ENCODE results near the gene SMIM32. TPM values are rescaled to one million over a fixed set of nuclear protein-coding genes. Genes with fewer than 3 reads are reported as not detected.

Gene SMIM32
- polyA plus RNA-seq, 1 donor from 2014 or later: 3.6 TPM

DNA sequence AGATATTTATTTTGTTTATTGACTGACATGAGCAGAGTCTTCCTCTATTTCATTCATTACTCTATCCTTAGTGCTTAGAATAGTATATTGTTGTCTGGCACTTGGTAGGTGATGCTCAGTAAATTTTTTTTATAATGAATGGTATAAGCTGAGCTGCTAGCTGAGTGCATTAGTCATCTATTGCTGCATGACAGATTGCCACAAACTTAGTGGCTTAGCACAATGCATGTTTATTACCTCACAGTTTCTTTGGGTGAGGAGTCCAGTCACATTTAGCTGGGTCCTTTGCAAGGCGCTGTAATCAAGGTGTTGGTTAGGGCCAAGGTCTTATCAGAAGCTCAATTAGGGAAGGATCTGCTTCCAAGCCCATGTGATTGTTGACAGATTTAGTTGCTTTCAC, 37.2 kb downstream of the SMIM32 start:
- peaks cover 9% of the 10 kb centered on the region for H3K36me3 ChIP-seq (ENCODE audit: insufficient read depth, low read length)
- no peak for TF ChIP-seq EP300 (conservative IDR thresholded peaks at IDR 0.05; ENCODE audit: poor library complexity, severe bottlenecking)
- no peak for TF ChIP-seq EZH2 (IDR thresholded peaks at IDR 0.05; ENCODE audit: borderline replicate concordance, insufficient read depth, low read length, poor library complexity, severe bottlenecking)
- no peak for TF ChIP-seq RAD21 (conservative IDR thresholded peaks at IDR 0.05)
- no peak for TF ChIP-seq TAF1 (IDR thresholded peaks at IDR 0.05; ENCODE audit: low read depth)
- TF ChIP-seq MXI1 (conservative IDR thresholded peaks at IDR 0.05; ENCODE audit: poor library complexity, severe bottlenecking): no peak
- no peak for TF ChIP-seq POLR2AphosphoS5 (IDR thresholded peaks at IDR 0.05)
- no peak for TF ChIP-seq SMC3 (conservative IDR thresholded peaks at IDR 0.05; ENCODE audit: poor library complexity)
- no peak for TF ChIP-seq REST (IDR thresholded peaks at IDR 0.05; ENCODE audit: borderline replicate concordance)
- TF ChIP-seq, protein P1, sequence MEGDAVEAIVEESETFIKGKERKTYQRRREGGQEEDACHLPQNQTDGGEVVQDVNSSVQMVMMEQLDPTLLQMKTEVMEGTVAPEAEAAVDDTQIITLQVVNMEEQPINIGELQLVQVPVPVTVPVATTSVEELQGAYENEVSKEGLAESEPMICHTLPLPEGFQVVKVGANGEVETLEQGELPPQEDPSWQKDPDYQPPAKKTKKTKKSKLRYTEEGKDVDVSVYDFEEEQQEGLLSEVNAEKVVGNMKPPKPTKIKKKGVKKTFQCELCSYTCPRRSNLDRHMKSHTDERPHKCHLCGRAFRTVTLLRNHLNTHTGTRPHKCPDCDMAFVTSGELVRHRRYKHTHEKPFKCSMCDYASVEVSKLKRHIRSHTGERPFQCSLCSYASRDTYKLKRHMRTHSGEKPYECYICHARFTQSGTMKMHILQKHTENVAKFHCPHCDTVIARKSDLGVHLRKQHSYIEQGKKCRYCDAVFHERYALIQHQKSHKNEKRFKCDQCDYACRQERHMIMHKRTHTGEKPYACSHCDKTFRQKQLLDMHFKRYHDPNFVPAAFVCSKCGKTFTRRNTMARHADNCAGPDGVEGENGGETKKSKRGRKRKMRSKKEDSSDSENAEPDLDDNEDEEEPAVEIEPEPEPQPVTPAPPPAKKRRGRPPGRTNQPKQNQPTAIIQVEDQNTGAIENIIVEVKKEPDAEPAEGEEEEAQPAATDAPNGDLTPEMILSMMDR (IDR thresholded peaks at IDR 0.05; ENCODE audit: poor library complexity, severe bottlenecking): no peak
- no peak overlapping the region for H3K4me3 ChIP-seq (ENCODE audit: low read length)
- H3F3A ChIP-seq (ENCODE audit: insufficient read depth, low read length, poor library complexity, severe bottlenecking): no peaks in the 10 kb centered on the region
- H3K27ac ChIP-seq (ENCODE audit: low read length): no peak overlapping the region
- no peaks in the 10 kb centered on the region for H3K9me2 ChIP-seq (ENCODE audit: insufficient read depth, low read length)
- H2AFZ ChIP-seq (ENCODE audit: low read depth, low read length): no peak overlapping the region
- no peak overlapping the region for H3K9ac ChIP-seq (ENCODE audit: low read length)
- H3K79me2 ChIP-seq (replicated peaks; ENCODE audit: insufficient read depth, low read length): peaks cover 40% of the 10 kb centered on the region
- H3K4me2 ChIP-seq (ENCODE audit: low read length): no peak overlapping the region
- no peaks in the 10 kb centered on the region for H3K27me3 ChIP-seq (ENCODE audit: insufficient read depth, low read depth, low read length)
- H3K9me3 ChIP-seq (ENCODE audit: low read length): no peaks in the 10 kb centered on the region
- no peaks in the 10 kb centered on the region for H4K20me1 ChIP-seq (ENCODE audit: insufficient read depth)

DNA sequence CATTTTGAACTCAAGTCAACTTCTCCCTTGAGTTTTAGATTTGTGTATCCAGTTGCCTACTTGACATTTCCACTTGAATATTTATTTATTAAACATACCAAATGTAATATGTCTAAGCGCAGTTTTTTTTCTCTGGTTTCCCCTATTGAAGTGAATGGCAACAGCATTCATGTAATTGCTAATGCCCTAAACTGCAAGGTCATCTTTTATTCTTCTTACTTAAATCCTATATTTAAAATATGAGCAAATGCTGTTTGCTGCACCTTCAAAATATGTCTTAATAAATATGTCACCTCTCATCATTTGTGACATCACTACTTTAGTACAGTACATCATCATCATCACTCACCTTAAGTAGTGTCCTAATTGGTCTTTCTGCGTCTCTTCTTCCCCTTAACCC, 37.9 kb downstream of the SMIM32 start:
- Histone ChIP-seq H3K27me3 (ENCODE audit: insufficient read depth, low read depth, low read length) (no peaks in the 10 kb centered on the region), H3K9me3 (ENCODE audit: low read length) (no peaks in the 10 kb centered on the region), H3F3A (ENCODE audit: insufficient read depth, low read length, poor library complexity, severe bottlenecking) (no peaks in the 10 kb centered on the region), H3K4me3 (ENCODE audit: low read length) (no peak overlapping the region), H4K20me1 (ENCODE audit: insufficient read depth) (no peaks in the 10 kb centered on the region), H2AFZ (ENCODE audit: low read depth, low read length) (no peak overlapping the region), H3K9ac (ENCODE audit: low read length) (no peak overlapping the region), H3K27ac (ENCODE audit: low read length) (no peak overlapping the region), H3K4me2 (ENCODE audit: low read length) (no peak overlapping the region), H3K9me2 (ENCODE audit: insufficient read depth, low read length) (no peaks in the 10 kb centered on the region), H3K36me3 (ENCODE audit: insufficient read depth, low read length) (peaks cover 9% of the 10 kb centered on the region), H3K79me2 (replicated peaks; ENCODE audit: insufficient read depth, low read length) (peaks cover 47% of the 10 kb centered on the region)
- TF ChIP-seq RAD21 (conservative IDR thresholded peaks at IDR 0.05): no peak
- TF ChIP-seq REST (IDR thresholded peaks at IDR 0.05; ENCODE audit: borderline replicate concordance): no peak
- no peak for TF ChIP-seq SMC3 (conservative IDR thresholded peaks at IDR 0.05; ENCODE audit: poor library complexity)
- TF ChIP-seq TAF1 (IDR thresholded peaks at IDR 0.05; ENCODE audit: low read depth): no peak
- TF ChIP-seq POLR2AphosphoS5 (IDR thresholded peaks at IDR 0.05): no peak
- TF ChIP-seq, protein P1 (IDR thresholded peaks at IDR 0.05; ENCODE audit: poor library complexity, severe bottlenecking): no peak
- no peak for TF ChIP-seq EZH2 (IDR thresholded peaks at IDR 0.05; ENCODE audit: borderline replicate concordance, insufficient read depth, low read length, poor library complexity, severe bottlenecking)
- TF ChIP-seq EP300 (conservative IDR thresholded peaks at IDR 0.05; ENCODE audit: poor library complexity, severe bottlenecking): no peak
- no peak for TF ChIP-seq MXI1 (conservative IDR thresholded peaks at IDR 0.05; ENCODE audit: poor library complexity, severe bottlenecking)
